Measurements from ENCODE around the gene PLEKHN1.

GRCh38 chr1:975896-976683, 9.8 kb downstream of the PLEKHN1 start:
- TF ChIP-seq CTCF (IDR thresholded peaks at IDR 0.05; ENCODE audit: extremely low read depth in 1 of 2, insufficient read depth in 1 of 2, low read depth in 1 of 2, low read length in 2 of 2) (peak; percentile 17 to 54), MAX (IDR thresholded peaks at IDR 0.05; ENCODE audit: insufficient read depth, insufficient read length) (no peak), POLR2A (IDR thresholded peaks at IDR 0.05; ENCODE audit: low read depth, low read length) (no peak), POLR2AphosphoS5 (IDR thresholded peaks at IDR 0.05; ENCODE audit: insufficient read depth, low read depth, low read length) (no peak), FOS (IDR thresholded peaks at IDR 0.05; ENCODE audit: borderline replicate concordance, insufficient read depth, low read length) (no peak), MYC (IDR thresholded peaks at IDR 0.05; ENCODE audit: low read depth, low read length) (no peak), EZH2 (IDR thresholded peaks at IDR 0.05; ENCODE audit: borderline replicate concordance, low read depth, low read length, severe bottlenecking) (no peak), GATA2 (IDR thresholded peaks at IDR 0.05; ENCODE audit: insufficient read depth, insufficient read length, low read depth, low read length) (no peak), JUN (IDR thresholded peaks at IDR 0.05; ENCODE audit: borderline replicate concordance, insufficient read depth, insufficient read length, low read depth) (no peak)

All from endothelial cell of umbilical vein (primary cell).